BE2C (cell line): Measurements from ENCODE around the gene GAPDH.
"Not testable (repeated sequence)": the region's sequence is repeated elsewhere in the genome, so short reads cannot be mapped to it uniquely, and the experiment has no call there.

Experiments
- DNase-seq: peaks from one replicate; pipeline ENCODE4 v3.0.0-alpha.2; 2020
- H3K27me3 ChIP-seq: fragments of 250-450 bp; sonication (Bioruptor Pico); 2 replicates; pipeline ENCODE4 v1.5.1; 2020; ENCODE audit warnings: mild to moderate bottlenecking
- H3K36me3 ChIP-seq: fragments of 250-450 bp; sonication (Bioruptor Pico); 2 replicates; pipeline ENCODE4 v1.5.1; 2020; ENCODE audit warnings: mild to moderate bottlenecking
- H3K4me1 ChIP-seq: fragments of 250-450 bp; sonication (Bioruptor Pico); 2 replicates; pipeline ENCODE4 v1.5.1; 2020
- H3K4me3 ChIP-seq: 2 replicates; pipeline ENCODE4 v1.5.1; 2011; ENCODE audit warnings: low read depth, low read length
- H3K9me3 ChIP-seq: fragments of 250-450 bp; sonication (Bioruptor Pico); 2 replicates; pipeline ENCODE4 v1.5.1; 2020
- TF ChIP-seq, protein P1 (sequence below): IDR thresholded peaks from 2 replicates; pipeline ENCODE4 v1.5.1; 2012; ENCODE audit warnings: mild to moderate bottlenecking, low read depth, low read length

Gene GAPDH

DNA sequence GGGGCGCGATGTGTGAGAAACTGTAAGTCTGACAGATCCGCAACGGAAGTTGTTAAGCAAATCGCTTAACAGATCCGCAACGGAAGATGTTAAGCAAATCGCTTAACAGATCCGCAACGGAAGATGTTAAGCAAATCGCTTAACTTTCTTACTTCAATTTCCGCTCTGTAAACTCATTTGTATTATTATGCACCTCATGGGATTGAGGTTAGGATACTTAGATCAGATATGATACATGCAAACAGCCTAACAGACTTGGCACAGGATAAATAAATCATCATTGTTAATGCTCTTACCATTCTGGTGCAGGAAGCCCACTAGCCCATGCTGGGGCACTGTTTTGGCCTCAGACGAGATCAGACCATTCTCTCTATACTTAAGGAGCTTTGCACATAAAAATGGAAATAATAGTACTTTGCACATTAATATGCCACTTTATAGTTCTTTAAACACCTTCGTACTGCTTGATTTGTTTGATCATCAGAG, 40.0 kb upstream of the GAPDH start:
- H3K27me3 ChIP-seq, result no peaks in the 10 kb centered on the region
- no peaks in the 10 kb centered on the region for H3K9me3 ChIP-seq
- peak; percentile 24 for DNase-seq
- H3K4me3 ChIP-seq, result peak overlapping the region; percentile 90
- TF ChIP-seq, protein P1, sequence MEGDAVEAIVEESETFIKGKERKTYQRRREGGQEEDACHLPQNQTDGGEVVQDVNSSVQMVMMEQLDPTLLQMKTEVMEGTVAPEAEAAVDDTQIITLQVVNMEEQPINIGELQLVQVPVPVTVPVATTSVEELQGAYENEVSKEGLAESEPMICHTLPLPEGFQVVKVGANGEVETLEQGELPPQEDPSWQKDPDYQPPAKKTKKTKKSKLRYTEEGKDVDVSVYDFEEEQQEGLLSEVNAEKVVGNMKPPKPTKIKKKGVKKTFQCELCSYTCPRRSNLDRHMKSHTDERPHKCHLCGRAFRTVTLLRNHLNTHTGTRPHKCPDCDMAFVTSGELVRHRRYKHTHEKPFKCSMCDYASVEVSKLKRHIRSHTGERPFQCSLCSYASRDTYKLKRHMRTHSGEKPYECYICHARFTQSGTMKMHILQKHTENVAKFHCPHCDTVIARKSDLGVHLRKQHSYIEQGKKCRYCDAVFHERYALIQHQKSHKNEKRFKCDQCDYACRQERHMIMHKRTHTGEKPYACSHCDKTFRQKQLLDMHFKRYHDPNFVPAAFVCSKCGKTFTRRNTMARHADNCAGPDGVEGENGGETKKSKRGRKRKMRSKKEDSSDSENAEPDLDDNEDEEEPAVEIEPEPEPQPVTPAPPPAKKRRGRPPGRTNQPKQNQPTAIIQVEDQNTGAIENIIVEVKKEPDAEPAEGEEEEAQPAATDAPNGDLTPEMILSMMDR, result no peak
- H3K36me3 ChIP-seq, result peaks cover 45% of the 10 kb centered on the region
- peaks cover 2% of the 10 kb centered on the region; the same call in 1 of the 2 replicates for H3K4me1 ChIP-seq

DNA sequence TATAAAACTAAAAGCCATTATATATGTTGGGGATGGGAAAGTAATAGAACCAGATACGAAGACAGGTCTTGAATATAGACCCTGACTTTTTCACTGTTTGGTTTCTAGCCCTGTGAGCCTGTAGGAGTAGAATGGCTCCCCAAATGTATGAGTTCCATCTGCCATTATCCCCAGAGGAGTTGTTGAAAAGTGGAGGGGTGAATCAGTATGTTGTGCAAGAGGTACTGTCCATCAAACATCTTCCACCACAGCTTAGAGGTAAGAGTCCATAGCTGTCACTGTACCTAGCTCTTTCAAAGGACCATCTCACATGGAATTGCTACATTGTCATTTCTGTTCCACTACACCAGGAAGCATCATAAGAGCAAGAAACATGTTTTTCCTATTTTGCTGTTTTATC, 39.3 kb upstream of the GAPDH start:
- Histone ChIP-seq H3K36me3 (peaks cover 52% of the 10 kb centered on the region), H3K27me3 (no peaks in the 10 kb centered on the region), H3K9me3 (no peaks in the 10 kb centered on the region), H3K4me1 (peaks cover 2% of the 10 kb centered on the region; the same call in 1 of the 2 replicates), H3K4me3 (peak overlapping the region; percentile 90)
- DNase-seq, result no peak
- TF ChIP-seq, protein P1, result no peak

DNA sequence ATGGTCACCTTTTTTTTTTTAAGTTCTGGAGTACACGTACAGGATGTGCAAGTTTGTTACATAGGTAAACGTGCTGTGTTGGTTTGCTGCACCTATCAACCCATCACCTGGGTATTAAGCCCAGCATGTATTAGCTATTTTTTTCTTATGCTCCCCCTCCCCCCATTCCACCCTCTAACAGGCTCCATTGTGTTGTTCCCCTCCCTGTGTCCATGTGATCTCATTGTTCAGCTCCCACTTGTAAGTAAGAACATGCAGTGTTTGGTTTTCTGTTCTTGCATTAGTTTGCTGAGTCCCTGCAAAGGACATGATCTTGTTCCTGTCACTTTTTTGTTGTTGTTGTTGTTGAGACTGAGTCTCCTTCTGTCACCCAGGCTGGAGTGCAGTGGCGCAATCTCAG, 37.0 kb upstream of the GAPDH start:
- H3K36me3 ChIP-seq, result peaks cover 64% of the 10 kb centered on the region
- H3K27me3 ChIP-seq, H3K9me3 ChIP-seq, H3K4me3 ChIP-seq, H3K4me1 ChIP-seq, DNase-seq: not testable (repeated sequence)

DNA sequence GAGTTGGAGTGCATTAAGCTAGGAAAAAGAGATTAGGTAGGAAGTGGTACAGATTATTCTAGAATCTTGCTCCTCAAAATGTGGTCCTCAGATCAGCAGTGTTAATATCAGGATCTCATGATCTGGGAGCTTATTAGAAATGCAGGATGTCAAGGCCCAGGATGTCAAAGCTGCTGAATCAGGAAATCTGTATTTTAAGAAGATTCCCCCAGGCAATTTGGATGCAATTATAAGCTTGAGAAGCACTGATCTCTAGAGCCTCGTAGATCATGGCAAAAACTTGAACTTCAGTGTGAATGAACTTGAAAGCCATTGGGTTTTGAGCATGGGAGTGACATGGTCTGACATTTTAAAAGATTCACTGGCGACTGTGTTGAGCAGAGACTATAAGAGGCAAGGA, 33.9 kb upstream of the GAPDH start:
- TF ChIP-seq, protein P1, result no peak
- H3K27me3 ChIP-seq, result no peaks in the 10 kb centered on the region
- H3K36me3 ChIP-seq, result peaks cover 79% of the 10 kb centered on the region
- no peaks in the 10 kb centered on the region for H3K4me1 ChIP-seq
- no peaks in the 10 kb centered on the region for H3K9me3 ChIP-seq
- no peak overlapping the region for H3K4me3 ChIP-seq
- no peak for DNase-seq

DNA sequence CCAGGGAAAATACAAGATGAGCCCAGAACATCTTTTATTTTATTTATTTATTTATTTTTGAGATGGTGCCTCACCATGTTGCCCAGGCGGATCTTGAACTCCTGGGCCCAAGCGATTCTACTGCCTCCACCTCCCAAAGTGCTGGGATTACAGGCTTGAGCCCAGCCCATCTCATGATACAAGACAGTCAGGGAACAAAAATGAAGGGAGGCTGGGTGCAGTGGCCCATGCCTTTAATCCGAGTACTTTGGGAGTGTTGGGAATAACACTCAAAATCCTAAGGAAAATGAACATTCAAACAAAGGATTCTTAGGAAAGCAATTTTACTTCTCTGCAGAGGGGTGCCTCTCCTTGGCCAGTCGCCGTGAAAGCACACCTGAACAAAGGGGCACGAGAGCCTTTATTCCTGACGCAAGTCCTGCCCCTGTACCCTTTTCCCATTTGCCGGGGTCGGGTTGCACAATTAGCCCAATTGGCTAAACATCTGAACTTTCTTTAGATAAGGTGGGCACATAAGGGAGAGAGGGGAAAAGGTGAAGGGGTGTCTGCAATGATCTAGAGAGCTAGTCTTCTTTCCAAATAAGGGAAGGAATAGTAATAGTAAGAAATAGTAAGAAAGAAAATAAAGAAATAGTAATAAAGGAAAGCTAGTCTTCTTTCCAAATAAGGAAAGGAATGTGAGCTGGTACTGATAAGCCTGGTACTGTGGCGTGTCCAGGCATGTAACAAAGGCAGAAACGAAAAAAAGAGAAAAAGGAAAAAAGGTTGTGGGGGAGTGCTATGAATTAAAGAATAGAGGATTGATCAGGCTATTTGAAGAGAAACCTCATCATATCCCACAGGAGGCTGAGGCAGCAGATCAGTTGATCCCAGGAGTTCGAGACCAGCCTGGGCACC, 27.0 kb upstream of the GAPDH start:
- Histone ChIP-seq H3K4me1 (no peaks in the 10 kb centered on the region; the same call in 1 of the 2 replicates), H3K9me3 (no peaks in the 10 kb centered on the region), H3K36me3 (peaks cover 66% of the 10 kb centered on the region), H3K27me3 (no peaks in the 10 kb centered on the region), H3K4me3 (no peak overlapping the region)
- TF ChIP-seq, protein P1, result no peak
- no peak for DNase-seq

DNA sequence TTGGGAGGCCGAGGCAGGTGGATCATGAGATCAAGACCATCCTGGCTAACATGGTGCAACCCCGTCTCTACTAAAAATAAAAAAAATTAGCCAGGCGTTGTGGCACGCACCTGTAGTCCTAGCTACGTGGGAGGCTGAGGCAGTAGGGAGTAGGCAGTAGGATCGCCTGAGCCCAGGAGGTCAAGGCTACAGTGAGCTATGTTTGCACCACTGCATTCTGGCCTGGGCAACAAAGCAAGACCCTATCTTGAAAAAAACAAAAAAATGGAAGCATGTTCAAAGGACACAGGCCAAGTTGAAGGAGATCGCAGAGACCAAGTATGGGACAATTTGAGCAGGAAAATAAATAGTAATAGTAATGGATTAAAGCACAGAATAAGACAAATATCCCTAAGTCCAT, 26.2 kb upstream of the GAPDH start:
- Histone ChIP-seq H3K4me3 (no peak overlapping the region), H3K9me3 (no peaks in the 10 kb centered on the region), H3K36me3 (peaks cover 69% of the 10 kb centered on the region), H3K4me1 (no peaks in the 10 kb centered on the region; the same call in 1 of the 2 replicates), H3K27me3 (no peaks in the 10 kb centered on the region)
- TF ChIP-seq, protein P1, result no peak
- DNase-seq, result no peak
